Stimulated activated CD4-positive, alpha-beta T cell treated with anti-CD3 and anti-CD28 coated beads, Interleukin-4, amount 100 ng/mL, for 4 hours (primary cell): ENCODE results near the gene HIBCH.
"Not testable (repeated sequence)": the region's sequence is repeated elsewhere in the genome, so short reads cannot be mapped to it uniquely, and the experiment has no call there.

Experiments
- DNase-seq, 2 experiments: peaks; one replicate each; pipeline ENCODE4 v3.0.0-alpha.2; 2020

HIBCH gene

GRCh38 chr2:190183539-190183938 is 136.1 kb downstream of the HIBCH start:
- no peak for DNase-seq

GRCh38 chr2:190182071-190182524 is 137.5 kb downstream of the HIBCH start:
- DNase-seq: no peak

GRCh38 chr2:190181123-190181669 is 138.4 kb downstream of the HIBCH start:
- DNase-seq: no peak

- DNase-seq: peak in 1 of 2 experiments; percentile 5
These were observed 139.1 kb downstream of the HIBCH start for GRCh38 chr2:190180313-190181122.

- DNase-seq: no peak
These were observed 139.8 kb downstream of the HIBCH start for GRCh38 chr2:190179754-190180312.

DNA sequence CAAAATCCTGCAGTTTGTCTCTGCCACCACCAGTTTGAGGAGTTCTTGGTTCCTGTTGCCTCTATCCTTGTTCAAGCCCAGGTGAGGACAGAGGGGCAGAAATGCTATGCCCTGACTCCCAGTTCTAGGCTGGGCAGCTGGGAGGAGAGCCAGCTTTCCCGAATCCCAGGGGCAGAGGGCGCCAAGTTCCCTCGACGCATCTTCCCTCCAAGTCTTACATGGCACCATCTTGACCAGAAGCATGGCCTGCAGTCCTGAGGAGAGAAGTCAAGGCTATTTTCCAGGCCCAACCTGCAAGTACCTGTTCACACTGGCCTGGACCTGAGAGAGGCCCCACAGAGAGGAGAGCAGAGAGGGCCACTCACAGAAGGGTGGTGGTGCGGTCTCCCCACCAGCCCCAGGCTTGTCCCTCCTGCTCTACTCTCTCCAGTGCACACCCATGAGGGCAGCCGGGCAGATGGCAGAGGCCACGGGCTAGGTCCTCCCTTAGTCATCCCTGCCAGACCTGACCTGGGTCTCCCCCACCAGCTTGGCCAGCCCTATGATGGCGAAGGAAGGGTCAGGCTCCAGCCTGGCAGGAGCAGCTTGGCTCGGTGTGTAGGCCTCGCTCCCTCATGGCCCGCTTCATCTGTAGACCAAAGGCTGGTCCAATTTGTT is 141.4 kb downstream of the HIBCH start:
- DNase-seq: no peak

DNA sequence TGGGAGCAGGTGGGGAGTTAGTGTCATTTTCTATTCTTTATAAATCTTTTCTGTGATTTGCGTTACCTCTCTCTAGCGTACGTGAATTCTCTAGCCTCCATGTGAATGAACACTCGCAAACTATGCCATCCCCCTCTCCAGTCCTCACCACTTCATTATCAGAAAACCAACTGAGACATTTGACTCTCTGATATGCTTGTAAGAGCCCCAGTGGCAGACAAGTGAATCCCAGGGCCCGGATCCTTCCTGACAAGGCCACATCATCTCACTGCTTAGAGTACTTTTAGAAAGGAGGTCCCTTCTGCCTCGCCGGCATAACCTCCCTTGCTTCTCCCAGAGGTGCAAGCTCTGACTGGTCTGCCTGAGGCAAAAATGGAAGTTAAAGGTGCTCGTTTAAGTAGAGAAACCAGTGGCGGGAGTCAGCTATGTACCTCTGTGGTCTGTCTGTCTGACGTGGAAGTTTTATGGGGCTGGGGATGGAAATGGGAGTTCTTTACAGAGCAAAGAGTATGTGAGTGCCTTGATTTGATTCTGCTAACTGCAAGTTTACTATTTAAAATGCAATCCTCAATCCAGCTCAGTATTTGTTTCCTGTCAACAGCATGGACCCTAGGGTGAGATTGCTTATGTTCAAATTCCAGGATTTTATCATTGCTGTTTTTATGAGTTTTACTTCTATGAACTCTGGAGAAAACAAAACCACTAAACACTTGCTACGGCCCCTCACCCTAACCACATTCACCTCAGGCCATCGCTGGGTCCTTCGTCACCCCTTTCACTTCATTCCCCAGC is 142.2 kb downstream of the HIBCH start:
- DNase-seq: no peak

GRCh38 chr2:190173392-190173791 is 146.2 kb downstream of the HIBCH start:
- no peak for DNase-seq

- DNase-seq: no peak
These were observed 149.0 kb downstream of the HIBCH start for GRCh38 chr2:190170673-190171072.

DNA sequence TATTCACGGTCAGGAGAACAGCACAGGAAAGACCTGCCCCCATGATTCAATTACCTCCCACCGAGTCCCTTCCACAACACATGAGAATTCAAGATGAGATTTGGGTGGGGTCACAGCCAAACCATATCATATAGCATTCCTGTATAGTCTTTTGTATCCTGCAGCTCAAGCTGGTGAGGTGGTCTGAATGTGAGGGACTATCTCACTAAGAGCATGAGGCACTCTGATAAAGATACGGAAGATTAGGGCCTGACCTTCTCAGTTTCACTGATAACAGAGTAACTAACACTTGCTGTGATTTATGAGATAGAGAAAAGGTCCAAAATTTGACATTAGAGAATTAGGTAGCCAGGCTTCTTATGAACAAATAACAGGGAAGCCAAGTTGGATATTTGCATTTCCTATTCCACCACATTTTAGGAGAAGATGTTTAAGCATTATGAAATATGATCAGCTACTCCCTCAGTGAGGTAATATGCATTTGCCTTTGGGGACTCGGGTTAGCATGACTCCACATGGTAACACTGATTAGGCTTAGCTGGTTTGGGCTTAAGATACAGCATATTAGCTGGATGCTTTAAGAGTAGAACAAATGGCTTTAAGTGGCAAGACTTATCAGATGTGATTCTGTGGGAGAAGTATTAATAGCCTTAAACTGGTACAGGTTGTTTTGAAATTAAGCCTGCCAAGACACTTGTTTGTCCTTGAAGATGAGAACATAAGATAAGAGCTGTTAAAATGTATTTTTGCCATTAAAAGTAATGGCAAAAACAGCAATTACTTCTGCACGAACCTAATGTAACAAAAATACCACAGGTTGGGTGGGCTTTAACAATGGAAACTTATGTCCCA is 150.2 kb downstream of the HIBCH start:
- no peak for DNase-seq

DNA sequence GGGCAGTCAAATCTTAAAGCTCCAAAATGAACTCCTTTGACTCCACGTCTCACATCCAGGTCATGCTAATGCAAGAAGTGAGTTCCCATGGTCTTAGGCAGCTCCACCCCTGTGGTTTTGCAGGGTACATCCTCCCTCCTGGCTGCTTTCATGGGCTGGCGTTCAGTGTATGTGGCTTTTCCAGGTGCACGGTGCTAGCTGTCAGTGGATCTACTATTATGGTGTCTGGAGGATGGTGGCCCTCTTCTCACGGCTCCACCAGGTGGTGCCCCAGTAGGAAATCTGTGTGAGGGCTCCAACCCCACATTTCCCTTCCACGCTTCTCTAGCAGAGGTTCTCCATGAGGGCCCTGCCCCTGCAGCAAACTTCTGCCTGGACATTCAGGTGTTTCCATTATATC is 151.9 kb downstream of the HIBCH start:
- DNase-seq: no peak

GRCh38 chr2:190165491-190165890 is 154.1 kb downstream of the HIBCH start:
- no peak for DNase-seq

- no peak for DNase-seq
These were observed 156.8 kb downstream of the HIBCH start for GRCh38 chr2:190162851-190163250.

DNA sequence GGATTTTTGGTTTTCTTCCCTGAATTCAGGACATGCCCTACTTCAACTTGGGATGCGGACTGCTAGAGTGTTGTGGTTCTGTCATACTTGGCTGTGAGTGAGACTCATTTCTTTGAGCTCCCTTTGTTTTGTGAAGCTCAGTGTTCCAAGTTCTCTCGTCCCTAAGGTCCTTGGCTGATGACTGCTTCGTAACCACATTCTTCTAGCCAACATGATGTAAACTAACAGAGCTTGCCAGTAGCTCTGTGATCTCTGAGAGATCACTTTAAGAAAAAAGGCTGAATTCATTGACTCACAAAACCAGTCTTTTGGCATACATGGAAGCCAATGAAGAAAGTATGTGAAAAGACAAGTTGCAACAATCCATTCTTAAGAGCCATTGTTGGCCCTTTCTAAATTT is 160.2 kb downstream of the HIBCH start:
- DNase-seq: no peak

DNA sequence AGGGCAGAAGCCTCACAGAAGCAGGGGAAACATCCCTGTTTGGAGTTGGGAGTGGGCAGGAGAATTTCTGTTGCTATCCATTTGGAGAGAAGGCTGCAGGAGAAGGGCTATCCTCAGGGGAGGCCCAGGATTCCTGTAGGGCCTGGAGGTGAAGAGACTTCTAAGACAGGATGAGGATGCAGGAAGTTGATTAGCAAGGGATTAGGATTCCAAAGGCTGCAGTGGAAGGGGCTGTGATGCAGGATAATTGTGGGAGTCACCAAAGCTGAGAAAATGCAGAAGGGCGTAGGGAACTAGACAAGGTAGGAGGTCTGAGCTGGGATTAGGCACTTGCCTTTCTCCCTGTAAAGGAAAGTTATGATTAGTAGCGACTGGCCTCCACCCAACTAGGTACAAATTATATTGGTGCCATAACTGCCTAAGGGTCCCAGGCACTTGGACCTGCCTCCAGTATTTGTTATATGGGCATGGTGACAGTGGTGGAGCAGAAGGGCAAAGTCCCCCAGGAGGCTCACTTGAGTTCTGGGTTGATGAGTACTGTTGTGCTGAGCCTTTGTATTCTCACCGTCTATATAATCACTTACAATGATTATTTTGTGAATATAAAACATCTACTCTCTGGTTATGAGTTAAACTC is 160.7 kb downstream of the HIBCH start:
- no peak for DNase-seq

- not testable (repeated sequence) for DNase-seq
These were observed 161.8 kb downstream of the HIBCH start for GRCh38 chr2:190157613-190158528.

- DNase-seq: no peak
These were observed 163.0 kb downstream of the HIBCH start for GRCh38 chr2:190156530-190157212.
